GM19468 (cell line): ENCODE measurements around the gene TMEM132A.

Source experiments
- ATAC-seq: cut with Tn5 transposase; IDR thresholded peaks from one replicate; pipeline ENCODE4 v1.9.1; 2021; ENCODE audit warnings: mild to moderate bottlenecking, moderate library complexity, moderate number of reproducible peaks; ENCODE audit not compliant: unreplicated experiment; ENCODE audit errors: extremely low read depth

The TMEM132A gene

DNA sequence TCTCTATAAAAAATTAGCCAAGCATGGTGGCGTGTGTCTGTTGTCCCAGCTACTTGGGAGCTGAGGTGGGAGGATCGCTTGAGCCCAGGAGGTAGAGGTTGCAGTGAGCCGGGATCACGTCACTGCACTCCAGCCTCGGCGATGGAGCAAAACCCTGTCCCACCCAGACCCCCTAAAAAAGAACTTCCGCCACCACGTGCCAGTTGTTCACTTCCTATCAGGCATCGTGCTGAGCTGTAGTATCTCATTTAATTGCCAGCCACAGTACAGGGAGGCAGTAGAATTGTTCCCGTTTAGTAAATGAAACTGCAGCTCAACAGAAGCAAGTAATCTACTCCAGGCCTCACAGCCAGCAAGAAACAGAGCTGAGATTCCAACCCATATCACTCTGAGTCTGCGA is 3.0 kb upstream of the TMEM132A start:
- ATAC-seq = no peak

DNA sequence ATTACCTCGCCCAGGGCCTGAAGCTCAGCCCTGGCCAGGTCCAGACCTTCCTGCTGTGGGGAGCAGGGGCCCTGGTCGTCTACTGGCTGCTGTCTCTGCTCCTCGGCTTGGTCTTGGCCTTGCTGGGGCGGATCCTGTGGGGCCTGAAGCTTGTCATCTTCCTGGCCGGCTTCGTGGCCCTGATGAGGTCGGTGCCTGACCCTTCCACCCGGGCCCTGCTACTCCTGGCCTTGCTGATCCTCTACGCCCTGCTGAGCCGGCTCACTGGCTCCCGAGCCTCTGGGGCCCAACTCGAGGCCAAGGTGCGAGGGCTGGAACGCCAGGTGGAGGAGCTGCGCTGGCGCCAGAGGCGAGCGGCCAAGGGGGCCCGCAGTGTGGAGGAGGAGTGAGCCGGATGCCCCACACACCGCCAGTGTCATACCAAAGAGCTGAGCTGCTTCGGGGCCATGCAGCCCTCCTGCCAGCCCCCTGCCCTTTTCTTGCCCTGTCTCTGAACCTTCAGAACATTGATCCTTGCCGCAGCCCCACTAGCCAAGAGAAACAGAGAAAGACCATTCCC is 2.4 kb upstream of the TMEM132A start:
- ATAC-seq = no peak

DNA sequence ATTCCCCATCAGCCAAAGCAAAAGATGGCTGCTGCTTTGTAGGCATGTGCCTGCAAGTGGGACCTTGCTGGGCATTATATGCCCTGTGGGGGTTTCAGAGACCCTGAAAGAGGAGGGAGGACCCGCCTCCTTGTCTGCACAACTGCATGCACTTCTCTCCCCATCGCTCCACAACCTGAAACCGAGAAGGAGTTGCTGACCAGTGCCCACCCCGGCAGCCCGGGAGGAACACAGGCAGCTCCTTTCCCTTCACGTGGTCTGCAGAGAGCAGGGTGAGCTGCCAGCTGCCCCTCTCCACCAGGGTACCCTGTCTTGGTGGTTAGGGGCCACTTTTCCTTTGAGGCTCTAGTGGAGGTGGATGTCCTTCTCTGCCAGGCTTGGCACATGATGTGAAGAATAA is 1.4 kb upstream of the TMEM132A start:
- no peak for ATAC-seq

DNA sequence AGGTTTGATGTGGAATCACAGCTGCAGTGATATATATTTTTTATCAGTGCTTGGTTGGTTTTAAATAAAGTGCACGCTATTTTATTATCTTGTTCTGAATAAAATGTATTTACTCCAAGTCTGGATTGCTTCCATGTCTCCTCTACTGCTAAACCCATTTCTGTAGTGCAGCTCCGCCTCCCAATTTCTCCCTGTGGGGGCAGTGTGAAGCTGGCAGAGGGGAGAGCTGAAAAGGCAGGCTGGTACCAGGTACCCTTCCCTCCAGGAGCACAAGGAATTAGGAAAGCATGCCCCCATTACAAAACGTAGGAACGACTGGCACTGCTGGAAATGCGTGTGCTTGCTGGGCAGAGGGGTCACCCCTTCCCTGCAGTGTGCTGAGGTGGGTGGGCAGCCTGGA is 934 bp upstream of the TMEM132A start:
- no peak for ATAC-seq

DNA sequence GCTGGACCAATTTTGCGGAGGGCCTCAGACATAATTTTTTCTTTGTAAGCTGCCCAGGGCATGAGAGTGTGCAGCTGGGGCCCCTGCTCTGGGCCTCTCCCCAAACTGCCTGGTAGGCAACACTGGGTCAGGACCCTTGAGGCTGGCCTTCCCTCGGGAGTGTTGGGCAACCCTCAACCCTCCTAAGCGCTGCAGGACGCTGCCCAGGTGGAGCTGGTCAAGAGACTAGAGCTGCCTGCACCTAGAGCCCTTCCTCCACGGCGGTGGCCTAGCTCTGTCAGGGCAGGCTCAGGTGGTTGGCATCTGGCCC is 505 bp upstream of the TMEM132A start:
- no peak for ATAC-seq

DNA sequence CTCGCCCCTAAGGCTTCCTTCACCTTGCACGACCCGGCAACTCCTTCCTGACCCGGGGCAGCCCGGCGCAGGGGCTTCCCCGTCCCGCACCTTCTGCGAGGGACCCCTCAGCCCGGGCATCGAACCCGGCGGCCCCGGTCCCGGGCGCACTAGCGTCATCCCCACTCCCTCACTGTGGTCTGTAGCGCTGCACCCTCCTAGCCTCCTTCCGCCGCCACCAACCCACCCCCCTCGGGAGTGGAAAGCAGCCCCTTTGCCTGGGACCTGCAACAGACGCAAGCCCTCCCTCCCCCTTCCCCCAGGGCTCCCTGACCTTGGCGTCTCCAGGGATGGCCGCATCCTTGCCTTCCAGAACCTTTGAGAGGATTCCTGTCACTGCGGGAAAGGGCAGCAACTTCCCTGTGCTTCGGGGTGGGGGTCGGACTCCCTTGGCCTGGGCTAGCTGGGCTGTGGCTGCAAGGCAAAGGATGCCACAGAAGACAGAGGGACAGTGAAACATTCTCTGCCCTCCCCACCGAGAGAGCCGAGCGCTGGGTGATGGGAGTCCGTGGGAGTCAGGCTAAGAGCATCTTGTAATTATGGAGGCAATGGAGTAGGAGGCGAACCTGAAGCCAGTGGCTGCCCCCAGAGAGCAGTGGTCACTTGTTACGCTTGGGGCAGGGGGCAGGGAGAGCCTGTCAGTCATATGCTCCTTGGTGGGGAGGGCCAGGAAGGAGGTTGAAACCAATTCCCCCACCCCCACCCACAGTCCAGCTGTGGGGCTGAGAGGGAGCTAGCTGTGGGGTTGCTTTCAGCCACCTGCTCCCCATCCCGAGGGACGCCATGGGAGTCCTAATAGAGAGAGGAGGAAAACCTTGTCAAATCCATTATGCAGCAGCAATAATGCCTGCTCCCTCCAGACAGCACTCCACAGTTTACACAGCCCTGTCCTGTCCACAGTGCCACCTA is 920 bp downstream of the TMEM132A start:
- no peak for ATAC-seq

DNA sequence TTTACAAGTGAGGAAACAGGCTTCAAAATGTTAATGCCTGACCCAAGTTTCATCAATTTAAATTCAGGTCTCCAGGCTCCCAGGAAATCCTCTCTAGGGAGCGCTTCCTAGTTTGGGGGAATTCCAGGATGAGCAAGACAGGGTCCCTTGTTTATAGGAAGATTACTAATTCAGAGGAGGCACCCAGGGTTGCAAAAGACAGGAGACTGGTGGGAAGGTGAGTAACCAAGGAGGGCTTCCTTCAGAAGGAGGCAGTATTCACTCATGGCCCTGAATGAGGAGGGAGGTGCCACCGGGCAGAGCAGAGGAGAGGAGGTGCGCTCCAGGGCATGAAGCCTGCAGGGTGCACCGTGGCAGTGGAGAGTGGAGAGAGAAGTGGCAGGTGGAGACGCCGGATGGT is 1.6 kb downstream of the TMEM132A start:
- ATAC-seq = no peak

DNA sequence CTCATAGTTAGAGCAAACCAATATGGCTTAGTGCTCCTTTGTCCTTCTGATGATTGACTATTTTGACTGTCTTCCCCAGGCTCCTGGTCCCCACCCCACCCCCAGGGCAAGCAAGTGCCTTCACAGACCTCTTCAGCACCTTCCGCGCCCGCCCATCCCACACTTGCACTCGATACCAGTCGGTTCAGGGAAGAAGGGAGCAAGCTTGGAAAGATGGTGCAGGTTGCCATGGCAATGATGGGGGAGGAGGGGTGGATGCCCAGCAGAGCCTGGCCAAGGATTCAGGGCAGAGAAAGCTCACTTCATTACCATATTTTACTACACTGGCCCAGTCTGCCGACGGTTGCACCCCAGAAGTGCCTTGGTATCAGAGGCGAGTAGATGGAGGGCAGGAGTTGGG is 2.2 kb downstream of the TMEM132A start:
- no peak for ATAC-seq

DNA sequence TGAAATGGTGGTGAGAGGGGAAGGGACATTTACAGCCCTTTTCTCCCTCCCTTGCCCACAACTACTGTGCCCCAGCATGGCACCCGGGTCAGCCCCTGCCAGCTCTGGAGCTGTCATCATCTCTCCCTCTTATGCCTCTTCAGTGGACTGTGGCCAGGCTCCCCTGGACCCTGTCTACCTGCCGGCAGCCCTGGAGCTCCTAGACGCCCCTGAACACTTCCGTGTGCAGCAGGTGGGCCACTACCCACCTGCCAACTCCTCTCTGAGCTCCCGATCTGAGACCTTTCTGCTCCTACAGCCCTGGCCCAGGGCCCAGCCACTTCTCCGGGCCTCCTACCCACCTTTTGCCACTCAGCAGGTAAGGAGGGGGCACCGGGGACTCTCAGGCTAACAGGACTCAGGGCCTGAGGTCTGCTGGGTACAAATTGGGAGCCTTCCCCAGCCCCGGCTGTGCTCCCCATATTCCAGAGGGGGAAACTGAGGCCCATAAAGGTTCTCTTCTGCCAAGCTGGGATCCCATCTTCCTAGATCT is 2.9 kb downstream of the TMEM132A start:
- no peak for ATAC-seq

DNA sequence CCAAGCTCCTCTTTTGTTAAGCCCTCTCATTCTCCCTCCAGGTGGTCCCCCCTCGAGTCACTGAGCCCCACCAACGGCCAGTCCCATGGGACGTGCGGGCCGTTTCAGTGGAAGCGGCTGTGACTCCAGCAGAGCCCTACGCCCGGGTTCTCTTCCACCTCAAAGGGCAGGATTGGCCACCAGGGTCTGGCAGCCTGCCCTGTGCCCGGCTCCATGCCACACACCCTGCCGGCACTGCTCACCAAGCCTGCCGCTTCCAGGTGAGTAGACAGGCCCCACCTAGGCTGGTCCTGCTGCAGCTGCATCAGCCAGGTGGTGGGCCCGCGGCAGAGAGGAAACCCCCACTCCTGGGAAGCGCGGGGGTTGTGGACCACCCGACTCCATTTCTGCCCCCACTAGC is 3.3 kb downstream of the TMEM132A start:
- no peak for ATAC-seq

DNA sequence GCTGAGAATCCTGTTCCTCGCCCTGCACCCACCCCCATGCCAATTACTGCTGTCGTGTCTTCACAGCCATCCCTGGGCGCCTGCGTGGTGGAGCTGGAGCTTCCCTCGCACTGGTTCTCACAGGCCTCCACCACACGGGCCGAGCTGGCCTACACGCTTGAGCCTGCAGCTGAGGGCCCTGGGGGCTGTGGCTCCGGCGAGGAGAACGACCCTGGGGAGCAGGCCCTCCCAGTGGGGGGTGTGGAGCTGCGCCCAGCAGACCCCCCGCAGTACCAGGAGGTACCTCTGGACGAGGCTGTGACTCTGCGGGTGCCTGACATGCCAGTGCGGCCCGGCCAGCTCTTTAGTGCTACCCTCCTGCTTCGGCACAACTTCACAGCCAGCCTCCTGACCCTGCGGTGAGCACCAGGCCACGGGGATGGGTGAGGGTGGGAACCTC is 4.3 kb downstream of the TMEM132A start:
- no peak for ATAC-seq

DNA sequence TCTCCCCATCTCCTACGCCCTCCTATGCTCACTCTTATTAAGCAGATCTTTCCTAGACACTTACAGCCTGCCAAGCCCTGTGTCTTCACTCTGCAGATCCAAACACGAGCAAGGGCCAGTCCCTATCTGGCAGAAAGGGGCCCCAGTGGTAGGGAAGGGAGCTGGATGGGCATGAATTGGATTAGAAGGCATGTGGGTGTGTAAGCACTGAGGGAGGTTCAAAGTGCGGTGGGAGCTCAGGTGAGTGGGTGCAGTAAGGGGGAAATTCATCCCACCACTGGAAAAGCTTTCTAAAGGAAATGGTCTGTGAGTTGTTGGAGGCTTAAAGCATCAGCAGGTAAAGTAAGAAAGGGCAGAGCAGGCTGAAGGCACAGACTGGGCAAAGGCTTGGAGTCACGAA is 5.5 kb downstream of the TMEM132A start:
- no peak for ATAC-seq

DNA sequence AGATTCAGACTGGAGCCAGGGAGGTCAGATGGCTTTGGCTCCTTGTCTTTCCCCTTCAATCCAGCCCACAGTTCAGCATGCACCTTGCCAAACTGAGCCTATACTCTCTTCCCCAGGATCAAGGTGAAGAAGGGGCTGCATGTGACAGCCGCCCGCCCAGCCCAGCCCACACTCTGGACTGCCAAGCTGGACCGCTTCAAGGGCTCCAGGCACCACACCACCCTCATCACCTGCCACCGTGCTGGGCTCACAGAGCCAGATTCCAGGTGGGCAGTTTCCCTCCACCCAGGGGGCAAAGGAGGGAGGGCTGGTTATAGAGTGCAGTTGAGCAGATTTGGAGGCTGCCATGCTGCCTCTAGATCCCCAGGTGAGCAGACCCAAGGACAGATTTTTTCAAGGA is 6.1 kb downstream of the TMEM132A start:
- ATAC-seq = no peak

DNA sequence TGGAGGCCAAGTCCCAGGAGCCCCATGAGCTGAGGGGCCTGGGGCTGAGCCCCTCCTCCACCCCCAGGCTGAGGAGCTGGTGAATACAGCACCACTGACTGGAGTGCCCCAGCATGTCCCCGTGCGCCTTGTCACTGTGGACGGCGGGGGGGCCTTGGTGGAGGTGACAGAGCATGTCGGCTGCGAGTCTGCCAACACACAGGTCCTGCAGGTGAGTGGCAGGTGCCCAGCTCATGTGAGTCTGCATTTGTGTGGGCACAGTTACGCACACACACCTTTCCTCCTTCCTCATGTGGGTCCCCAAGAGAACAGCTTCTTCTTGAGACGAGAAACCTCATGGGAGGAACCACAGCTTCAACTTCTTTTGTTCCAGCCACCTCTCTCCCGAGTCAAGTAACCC is 7.7 kb downstream of the TMEM132A start:
- no peak for ATAC-seq

DNA sequence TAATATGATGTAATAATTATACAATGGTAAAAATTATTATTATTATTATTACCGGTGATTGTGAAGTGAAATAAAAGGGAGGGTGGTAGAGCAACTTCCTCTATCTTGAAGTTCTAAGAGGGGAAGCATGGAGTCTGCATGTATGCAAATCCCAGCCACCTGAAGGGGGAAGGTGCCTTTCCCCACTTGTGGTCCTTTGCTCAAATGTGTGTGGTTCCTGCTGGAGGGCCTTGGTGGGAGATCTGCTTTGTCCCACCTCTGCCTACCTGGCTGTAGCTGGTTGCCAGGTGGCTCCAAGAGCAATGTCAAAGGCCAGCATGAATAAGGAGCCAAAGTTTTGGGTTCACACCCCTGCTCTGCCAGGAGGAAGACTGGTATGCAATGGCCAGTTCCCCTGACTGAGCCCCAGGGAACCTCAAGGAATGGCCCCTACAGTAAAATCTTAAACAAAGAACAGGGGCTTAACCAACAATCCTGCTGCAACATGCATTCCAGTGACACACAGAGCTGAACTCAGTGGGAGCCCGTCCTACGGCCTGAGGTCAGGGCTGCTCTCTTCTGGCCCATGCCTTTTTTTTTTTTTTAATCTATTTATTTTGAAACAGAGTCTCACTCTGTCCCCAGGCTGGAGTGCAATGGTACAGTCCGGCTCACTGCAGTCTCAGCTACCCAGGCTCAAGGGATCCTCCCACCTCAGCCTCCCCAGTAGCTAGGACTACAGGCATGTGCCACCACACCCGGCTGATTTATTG is 8.5 kb downstream of the TMEM132A start:
- ATAC-seq = no peak

DNA sequence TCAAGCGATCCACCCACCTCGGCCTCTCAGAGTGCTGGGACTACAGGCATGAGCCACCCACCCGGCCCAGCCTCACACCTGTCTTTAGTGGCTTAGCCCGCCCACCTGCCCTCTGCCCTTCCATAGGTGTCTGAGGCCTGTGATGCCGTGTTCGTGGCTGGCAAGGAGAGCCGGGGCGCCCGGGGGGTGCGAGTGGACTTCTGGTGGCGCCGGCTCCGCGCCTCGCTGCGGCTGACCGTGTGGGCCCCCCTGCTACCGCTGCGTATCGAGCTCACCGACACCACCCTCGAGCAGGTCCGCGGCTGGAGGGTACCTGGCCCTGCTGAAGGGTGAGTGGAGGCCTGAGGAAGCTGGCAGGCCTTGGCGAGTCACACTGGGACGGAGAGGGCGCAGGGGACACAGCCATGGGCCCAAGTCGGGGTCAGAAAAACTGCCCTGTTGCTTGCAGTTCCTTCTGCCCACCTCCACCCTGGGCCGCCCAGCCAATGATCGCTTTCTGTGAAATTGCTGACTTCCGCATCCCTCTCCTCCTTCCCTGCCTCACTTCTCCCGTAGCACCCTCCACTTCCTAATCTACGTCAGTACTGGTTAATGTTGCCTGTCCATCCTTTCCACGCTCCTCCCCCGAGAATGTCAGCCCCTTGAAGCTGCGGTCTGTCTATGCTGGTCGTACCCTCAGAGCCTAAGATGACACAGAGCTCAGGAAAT is 9.3 kb downstream of the TMEM132A start:
- no peak for ATAC-seq

DNA sequence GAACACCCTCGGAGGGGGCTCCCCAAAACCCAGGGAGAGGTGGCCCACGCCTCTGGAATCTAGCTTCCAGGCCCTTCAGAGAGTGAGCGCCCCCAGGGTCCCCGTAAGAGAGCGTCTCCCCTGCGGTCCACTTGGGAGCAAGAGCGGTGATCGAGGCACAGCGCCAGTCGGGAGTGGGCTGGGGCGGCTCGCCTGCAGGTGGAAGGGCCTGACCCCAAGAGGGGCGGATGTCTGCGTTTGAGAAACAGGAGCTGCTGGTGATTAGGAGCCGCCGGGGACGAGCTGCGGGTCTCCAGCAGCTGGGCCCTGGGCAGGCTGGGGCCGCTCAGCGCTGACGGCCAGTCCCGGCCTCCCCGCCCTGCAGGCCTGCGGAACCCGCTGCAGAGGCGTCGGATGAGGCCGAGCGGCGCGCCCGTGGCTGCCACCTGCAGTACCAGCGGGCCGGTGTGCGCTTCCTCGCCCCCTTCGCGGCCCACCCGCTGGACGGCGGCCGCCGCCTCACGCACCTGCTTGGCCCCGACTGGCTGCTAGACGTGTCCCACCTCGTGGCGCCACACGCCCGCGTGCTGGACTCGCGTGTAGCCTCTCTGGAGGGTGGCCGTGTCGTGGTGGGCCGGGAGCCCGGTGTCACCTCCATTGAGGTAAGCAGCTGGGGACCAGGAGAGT is 10.0 kb downstream of the TMEM132A start:
- ATAC-seq = no peak

DNA sequence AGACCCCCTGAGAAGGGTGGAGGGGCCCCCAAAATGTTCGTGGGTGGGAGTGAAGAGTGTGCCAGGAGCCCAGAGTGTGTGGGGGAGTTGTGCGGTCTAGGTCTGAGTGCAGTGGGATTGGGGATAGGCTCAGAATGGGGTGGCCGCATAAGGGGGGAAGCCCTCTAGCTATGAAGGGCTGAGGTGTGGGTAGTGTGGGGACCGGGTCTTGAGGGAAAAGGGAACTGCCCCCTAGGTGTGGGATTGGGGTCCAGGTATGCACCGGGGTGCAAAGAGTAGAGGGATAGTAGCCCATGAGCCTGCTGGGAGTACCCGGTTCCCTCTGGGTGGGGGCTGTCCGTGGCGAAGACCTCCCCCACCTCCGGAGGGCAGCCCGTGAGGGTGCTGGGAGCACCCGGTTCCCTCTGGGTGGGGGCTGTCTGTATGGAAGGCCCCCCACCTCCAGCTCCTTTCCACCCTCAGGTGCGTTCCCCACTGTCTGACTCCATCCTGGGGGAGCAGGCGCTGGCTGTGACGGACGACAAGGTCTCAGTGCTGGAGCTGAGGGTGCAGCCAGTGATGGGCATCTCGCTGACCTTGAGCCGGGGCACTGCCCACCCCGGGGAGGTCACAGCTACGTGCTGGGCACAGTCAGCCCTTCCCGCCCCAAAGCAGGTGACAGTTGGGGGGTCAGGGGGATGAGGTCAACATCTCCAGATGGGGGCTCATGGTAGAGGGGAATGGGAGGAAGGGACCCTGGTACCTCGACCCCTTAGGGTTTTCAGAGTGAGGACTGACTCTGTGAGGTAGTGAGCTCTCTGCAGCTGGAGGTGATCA is 10.7 kb downstream of the TMEM132A start:
- ATAC-seq = no peak
